Hippocampal formation (tissue), 2 donors: ENCODE measurements around the gene WASF2.
"Not testable (repeated sequence)": the region's sequence is repeated elsewhere in the genome, so short reads cannot be mapped to it uniquely, and the experiment has no call there.

ENCODE experiments used
- DNase-seq, 2 donors: peaks; one replicate each; lab custom pipeline; 2025; lab: John Stamatoyannopoulos, UW

The WASF2 gene

GRCh38 chr1:27455139-27455811, 34.7 kb downstream of the WASF2 start:
- DNase-seq, result no peak

GRCh38 chr1:27454610-27455009, 35.4 kb downstream of the WASF2 start:
- no peak for DNase-seq

- no peak for DNase-seq
Observed at GRCh38 chr1:27451343-27451742, 38.6 kb downstream of the WASF2 start.

GRCh38 chr1:27448982-27449381, 41.0 kb downstream of the WASF2 start:
- DNase-seq, result no peak

GRCh38 chr1:27447883-27448282, 42.1 kb downstream of the WASF2 start:
- DNase-seq, result no peak

- DNase-seq, result no peak
Observed at GRCh38 chr1:27447399-27447798, 42.6 kb downstream of the WASF2 start.

- DNase-seq, result no peak
Observed at GRCh38 chr1:27446496-27447020, 43.4 kb downstream of the WASF2 start.

GRCh38 chr1:27445177-27445936, 44.6 kb downstream of the WASF2 start:
- no peak for DNase-seq

- DNase-seq, result no peak
Observed at GRCh38 chr1:27444632-27445031, 45.3 kb downstream of the WASF2 start.

- DNase-seq, result no peak
Observed at GRCh38 chr1:27439150-27439549, 50.8 kb downstream of the WASF2 start.

- no peak for DNase-seq
Observed at GRCh38 chr1:27438621-27439061, 51.3 kb downstream of the WASF2 start.

- DNase-seq, result no peak
Observed at GRCh38 chr1:27436204-27437159, 53.5 kb downstream of the WASF2 start.

GRCh38 chr1:27435566-27436203, 54.3 kb downstream of the WASF2 start:
- DNase-seq, result peak in 1 of 2 donors; percentile 37

GRCh38 chr1:27433706-27434105, 56.3 kb downstream of the WASF2 start:
- DNase-seq, result no peak

GRCh38 chr1:27432725-27433124, 57.2 kb downstream of the WASF2 start:
- not testable (repeated sequence) for DNase-seq

- no peak for DNase-seq
Observed at GRCh38 chr1:27431601-27431940, 58.4 kb downstream of the WASF2 start.

GRCh38 chr1:27430903-27431600, 58.9 kb downstream of the WASF2 start:
- peak in 1 of 2 donors; percentile 80 for DNase-seq

- DNase-seq, result no peak
Observed at GRCh38 chr1:27429029-27429425, 60.9 kb downstream of the WASF2 start.

GRCh38 chr1:27428316-27429028, 61.5 kb downstream of the WASF2 start:
- peak in 1 of 2 donors; percentile 17 for DNase-seq

- DNase-seq, result no peak
Observed at GRCh38 chr1:27427816-27428315, 62.1 kb downstream of the WASF2 start.
